Psoas muscle (tissue), 8 donors: ENCODE results near the gene PREX1. TPM values are rescaled to one million over a fixed set of nuclear protein-coding genes. Genes with fewer than 3 reads are reported as not detected.

Experiments used
- ATAC-seq, 4 donors: fragments of 200-7000 bp; cut with Tn5 transposase; one replicate each; pipeline ENCODE4 v1.9.1; 2020; ENCODE audit warnings: moderate library complexity in 3 of 4, mild to moderate bottlenecking in 2 of 4
- DNase-seq, 2 donors: peaks; one replicate each; pipeline ENCODE4 v3.0.0-alpha.2; 2020
- H3K27ac ChIP-seq: fragments of 200-600 bp; one replicate; pipeline ENCODE4 v1.8.0; 2022
- H3K27me3 ChIP-seq, 3 donors: fragments of 200-600 bp in 1 of 3; one replicate each; pipeline versions ENCODE4 v1.6.1 to v1.8.0; 2013 to 2022; ENCODE audit warnings: low read length in 2 of 3, mild to moderate bottlenecking in 2 of 3, moderate library complexity in 1 of 3; ENCODE audit not compliant: insufficient read depth in 3 of 3
- H3K36me3 ChIP-seq, 2 donors: fragments of 200-600 bp in 1 of 2; one replicate each; pipeline versions ENCODE4 v1.6.1 to v1.8.0; 2013 to 2022; ENCODE audit warnings: low read depth in 1 of 2, mild to moderate bottlenecking in 1 of 2, moderate library complexity in 1 of 2; ENCODE audit not compliant: insufficient read depth in 1 of 2
- H3K4me1 ChIP-seq: fragments of 200-600 bp; one replicate; pipeline ENCODE4 v1.8.0; 2022
- H3K4me3 ChIP-seq: fragments of 200-600 bp; one replicate; pipeline ENCODE4 v1.8.0; 2022; ENCODE audit warnings: mild to moderate bottlenecking
- H3K9me3 ChIP-seq: fragments of 200-600 bp; one replicate; pipeline ENCODE4 v1.8.0; 2022
- WGBS, 3 donors: extraction: QIAGEN DNeasy Blood & Tissue Kit; methylation state at CpG; one replicate each; pipeline versions ENCODE4 v1.1.6 to v1.1.7; 2013; 5-methylcytosine and 5-hydroxymethylcytosine counted together
- intact Hi-C, 2 donors: fragments of 100-400 bp; cut with DNase I; formaldehyde crosslinking; loops; one replicate each; pipeline versions ENCODE4 v1.11.0 to v1.14.2; 2022
- polyA plus RNA-seq, 3 donors: library from polyadenylated mRNA; stranded (reverse); fragments of 200-250 nt; gene quantifications; one replicate each; pipeline ENCODE4 v1.2.3, GENCODE V29; 2013
- total RNA-seq, 4 donors: library from RNA; stranded (reverse); fragmentation: NEBNext Ultra II Directional in 2 of 4; extraction: Animal tissue kit (Norgen Biotek cat#: 25700) in 2 of 4; gene quantifications; one replicate each; pipeline versions ENCODE4 v1.2.1 to v1.2.4, GENCODE V29; 2021 to 2023
- TF ChIP-seq, protein P1 (sequence below): fragments of 200-600 bp; IDR thresholded peaks from one replicate; pipeline ENCODE4 v1.8.0; 2022; ENCODE audit warnings: antibody characterized with exemption
- donor health status: healthy with polysubstance abuse.
- donor health status: DM: no; HTN: no; CAD: no; lungs with moderate emphysema.
- donor health status: Bipolar disorder and iron deficiency.
- donor health status: healthy.
- donor health status: DM: yes; HTN: yes; CAD: no.
- donor health status: DM: no; HTN: no; CAD: no.
- donor health status: DM: no; HTN: no; CAD: no.
- donor health status: DM: yes; HTN: yes; CAD: no.

PREX1 gene
- total and polyA plus RNA-seq, 7 donors, result 2.5 to 8.3 (median 5.3) TPM

GRCh38 chr20:48595495-48596333, 232.1 kb downstream of the PREX1 start:
- no peaks in the 10 kb centered on the region for H3K36me3 ChIP-seq
- intact Hi-C loops, result no loop called here
- no peak for ATAC-seq

GRCh38 chr20:48594533-48594932, 233.3 kb downstream of the PREX1 start:
- H3K27me3 ChIP-seq, result peaks cover 0 to 5% (median 0%) of the 10 kb centered on the region in 3 donors
- H3K4me1 ChIP-seq, result no peaks in the 10 kb centered on the region
- WGBS, 3 donors, result 52 to 63% (median 54%) methylated on average over 3 of the region's 3 CpGs
- TF ChIP-seq, protein P1, sequence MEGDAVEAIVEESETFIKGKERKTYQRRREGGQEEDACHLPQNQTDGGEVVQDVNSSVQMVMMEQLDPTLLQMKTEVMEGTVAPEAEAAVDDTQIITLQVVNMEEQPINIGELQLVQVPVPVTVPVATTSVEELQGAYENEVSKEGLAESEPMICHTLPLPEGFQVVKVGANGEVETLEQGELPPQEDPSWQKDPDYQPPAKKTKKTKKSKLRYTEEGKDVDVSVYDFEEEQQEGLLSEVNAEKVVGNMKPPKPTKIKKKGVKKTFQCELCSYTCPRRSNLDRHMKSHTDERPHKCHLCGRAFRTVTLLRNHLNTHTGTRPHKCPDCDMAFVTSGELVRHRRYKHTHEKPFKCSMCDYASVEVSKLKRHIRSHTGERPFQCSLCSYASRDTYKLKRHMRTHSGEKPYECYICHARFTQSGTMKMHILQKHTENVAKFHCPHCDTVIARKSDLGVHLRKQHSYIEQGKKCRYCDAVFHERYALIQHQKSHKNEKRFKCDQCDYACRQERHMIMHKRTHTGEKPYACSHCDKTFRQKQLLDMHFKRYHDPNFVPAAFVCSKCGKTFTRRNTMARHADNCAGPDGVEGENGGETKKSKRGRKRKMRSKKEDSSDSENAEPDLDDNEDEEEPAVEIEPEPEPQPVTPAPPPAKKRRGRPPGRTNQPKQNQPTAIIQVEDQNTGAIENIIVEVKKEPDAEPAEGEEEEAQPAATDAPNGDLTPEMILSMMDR, result no peak
- no peak overlapping the region for H3K27ac ChIP-seq
- ATAC-seq, result no peak
- H3K4me3 ChIP-seq, result no peak overlapping the region
- DNase-seq, result no peak
- H3K36me3 ChIP-seq, result no peaks in the 10 kb centered on the region
- intact Hi-C loops, result no loop called here
- no peaks in the 10 kb centered on the region for H3K9me3 ChIP-seq

More at GRCh38 chr20:48595495-48596333, 232.1 kb downstream of the PREX1 start:
- no peak overlapping the region for H3K4me3 ChIP-seq
- peaks cover 0 to 11% (median 0%) of the 10 kb centered on the region in 3 donors for H3K27me3 ChIP-seq
- no peak overlapping the region for H3K27ac ChIP-seq
- H3K4me1 ChIP-seq, result no peaks in the 10 kb centered on the region
- TF ChIP-seq, protein P1, result no peak
- DNase-seq, result no peak
- H3K9me3 ChIP-seq, result no peaks in the 10 kb centered on the region
- WGBS, 3 donors, result 52 to 61% (median 53%) methylated on average over 10 of the region's 10 CpGs

DNA sequence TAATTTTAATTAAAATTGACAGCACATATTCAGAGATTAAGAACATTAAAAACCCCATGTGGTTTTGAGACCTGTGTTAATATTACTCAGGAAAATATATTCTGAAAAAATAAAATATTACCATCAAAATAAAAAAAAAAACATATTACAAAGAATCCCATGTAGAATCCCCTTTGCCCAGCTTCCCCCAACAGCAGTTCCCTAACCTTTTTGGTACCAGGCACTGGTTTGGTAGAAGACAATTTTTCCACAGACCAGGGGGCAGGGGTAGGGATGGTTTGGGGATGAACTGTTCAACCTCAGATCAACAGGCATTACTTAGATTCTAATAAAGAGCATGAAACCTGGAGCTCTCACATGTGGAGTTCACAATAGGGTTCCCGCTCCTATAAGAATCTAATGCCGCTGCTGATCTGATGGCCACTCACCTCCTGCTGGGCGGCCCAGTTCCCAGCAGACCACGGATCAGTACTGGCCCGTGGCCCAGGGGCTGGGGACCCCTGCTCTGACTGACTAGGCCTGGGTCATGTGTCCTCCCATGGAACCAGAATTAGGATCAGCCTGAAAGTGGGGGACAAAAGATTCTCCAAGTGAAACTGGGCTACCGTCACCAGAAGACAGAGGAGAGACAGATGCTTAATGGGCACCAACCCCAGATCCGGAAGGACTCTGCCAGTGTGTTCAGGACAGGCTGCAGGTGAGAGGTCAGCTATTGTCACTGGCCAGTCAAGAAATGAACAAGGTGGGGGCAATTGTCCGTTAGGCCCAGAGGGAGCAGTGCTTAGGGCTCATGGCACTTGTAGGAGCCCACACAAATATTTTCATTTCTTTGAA, 235.5 kb downstream of the PREX1 start:
- no peak for DNase-seq
- Histone ChIP-seq H3K4me1 (no peaks in the 10 kb centered on the region), H3K36me3 (no peaks in the 10 kb centered on the region), H3K9me3 (no peaks in the 10 kb centered on the region), H3K27me3 (no peaks in the 10 kb centered on the region), H3K4me3 (no peak overlapping the region), H3K27ac (no peak overlapping the region)
- intact Hi-C loops, result no loop called here
- WGBS, 3 donors, result 85 to 88% (median 85%) methylated on average over 8 of the region's 8 CpGs
- no peak for ATAC-seq
- TF ChIP-seq, protein P1, result no peak

- Histone ChIP-seq H3K36me3 (no peaks in the 10 kb centered on the region), H3K4me1 (no peaks in the 10 kb centered on the region), H3K9me3 (no peaks in the 10 kb centered on the region), H3K27ac (no peak overlapping the region), H3K27me3 (peaks cover 0 to 21% (median 6%) of the 10 kb centered on the region in 3 donors), H3K4me3 (no peak overlapping the region)
- intact Hi-C loops, result no loop called here
- TF ChIP-seq, protein P1, result no peak
- WGBS, 3 donors, result 63 to 67% (median 64%) methylated on average over 8 of the region's 8 CpGs
- DNase-seq (no peak), ATAC-seq (no peak)
Observed at GRCh38 chr20:48586730-48587129, 241.1 kb downstream of the PREX1 start.
